GM21825 (cell line): ENCODE results near the gene COPS6.

Experiments used
- ATAC-seq: cut with Tn5 transposase; IDR thresholded peaks from one replicate; pipeline ENCODE4 v1.9.1; 2021; ENCODE audit warnings: mild to moderate bottlenecking, moderate library complexity; ENCODE audit not compliant: unreplicated experiment

The COPS6 gene

DNA sequence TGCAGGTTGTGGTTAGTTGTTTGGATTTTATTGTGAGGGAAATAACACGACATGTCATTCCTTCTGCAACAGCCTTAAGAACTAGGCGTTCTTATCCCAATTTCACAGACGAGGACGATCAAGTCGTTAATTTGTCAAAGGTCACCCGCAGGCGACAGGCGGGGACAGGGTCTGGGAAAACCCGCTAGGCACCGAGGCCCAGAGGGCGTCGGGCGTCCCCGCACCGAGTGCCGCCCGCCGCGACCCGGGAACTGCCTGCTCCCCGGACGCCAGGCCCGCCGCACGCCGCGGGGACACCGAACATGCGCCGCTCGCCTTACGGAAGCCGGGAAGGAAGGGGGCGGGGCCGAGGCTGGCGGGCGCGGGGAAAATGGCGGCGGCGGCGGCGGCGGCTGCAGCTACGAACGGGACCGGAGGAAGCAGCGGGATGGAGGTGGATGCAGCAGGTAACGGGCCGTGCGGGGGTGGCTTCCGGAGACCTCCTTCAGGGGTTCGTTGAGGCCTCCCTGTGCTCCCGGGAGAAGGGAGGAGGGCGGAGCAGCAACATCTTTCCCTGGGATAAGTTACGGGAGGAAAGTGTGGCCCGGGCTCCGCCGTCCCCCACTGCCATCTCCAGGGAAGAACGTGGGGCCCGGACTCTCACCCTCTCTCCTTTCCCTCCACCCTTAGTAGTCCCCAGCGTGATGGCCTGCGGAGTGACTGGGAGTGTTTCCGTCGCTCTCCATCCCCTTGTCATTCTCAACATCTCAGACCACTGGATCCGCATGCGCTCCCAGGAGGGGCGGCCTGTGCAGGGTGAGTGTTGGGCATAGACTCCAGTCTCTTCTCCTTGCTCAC lies at the start of gene COPS6:
COPS6 (plus strand) TSS at position 349 of the 837 bp plus-strand sequence; CDS start at position 371, 22 bp downstream.
- ATAC-seq = peak; percentile 62

DNA sequence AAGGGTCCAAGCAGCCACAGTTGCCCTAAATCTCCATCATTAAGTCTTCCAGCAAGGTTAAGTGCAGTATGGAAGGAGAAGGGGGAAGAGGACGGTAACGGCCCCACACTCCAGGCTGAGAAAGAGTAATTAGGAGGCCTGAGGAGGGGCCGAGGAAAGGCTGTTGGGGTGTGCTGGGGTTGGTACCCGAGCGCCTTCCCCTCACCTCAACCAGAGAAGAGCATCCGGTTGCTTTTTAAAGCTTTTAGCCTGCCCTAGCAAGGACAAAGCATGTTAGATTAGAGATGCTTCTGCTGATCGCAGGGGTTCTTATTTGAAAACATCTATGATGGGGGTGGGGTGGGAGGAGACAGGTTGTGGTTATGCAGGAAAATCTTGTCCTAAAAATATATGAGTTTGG lies 48.2 kb upstream of the COPS6 start:
- no peak for ATAC-seq

DNA sequence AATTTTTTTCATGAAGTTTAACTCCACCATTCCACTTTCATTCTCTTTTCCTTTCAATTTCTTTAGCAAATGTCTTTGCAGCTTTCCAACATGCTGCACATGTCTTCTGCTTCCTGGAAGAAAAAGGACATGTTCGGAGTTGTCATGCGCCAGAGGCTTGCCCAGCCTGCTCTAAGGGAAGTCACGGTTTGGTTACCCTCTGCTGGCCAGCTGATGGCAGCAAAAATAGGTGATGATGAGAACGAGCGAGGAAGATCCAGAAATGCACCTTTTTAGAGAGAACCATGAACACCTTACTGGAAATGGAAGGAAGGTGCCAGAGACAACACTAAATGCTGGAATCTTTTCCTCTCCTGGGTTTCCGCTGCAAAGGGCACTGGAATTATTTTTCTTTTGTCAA lies 44.1 kb upstream of the COPS6 start:
- no peak for ATAC-seq

DNA sequence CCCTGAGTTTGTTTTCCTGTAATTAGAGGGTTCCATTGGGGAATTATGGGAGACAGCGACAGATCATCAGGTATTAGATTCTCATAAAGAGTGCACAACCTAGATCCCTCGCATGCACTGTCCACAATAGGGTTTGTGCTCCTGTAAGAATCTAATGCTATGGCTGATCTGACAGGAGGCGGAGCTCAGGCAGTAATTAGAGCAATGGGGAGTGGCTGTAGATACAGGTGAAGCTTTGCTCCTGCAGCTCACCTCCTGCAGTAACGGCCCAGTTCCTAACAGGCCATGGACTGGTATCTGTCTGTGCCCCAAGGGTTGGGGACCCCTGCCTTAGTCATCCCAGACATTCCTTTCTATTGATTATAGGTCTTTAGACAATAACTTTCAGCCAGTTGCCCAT lies 40.1 kb upstream of the COPS6 start:
- no peak for ATAC-seq

DNA sequence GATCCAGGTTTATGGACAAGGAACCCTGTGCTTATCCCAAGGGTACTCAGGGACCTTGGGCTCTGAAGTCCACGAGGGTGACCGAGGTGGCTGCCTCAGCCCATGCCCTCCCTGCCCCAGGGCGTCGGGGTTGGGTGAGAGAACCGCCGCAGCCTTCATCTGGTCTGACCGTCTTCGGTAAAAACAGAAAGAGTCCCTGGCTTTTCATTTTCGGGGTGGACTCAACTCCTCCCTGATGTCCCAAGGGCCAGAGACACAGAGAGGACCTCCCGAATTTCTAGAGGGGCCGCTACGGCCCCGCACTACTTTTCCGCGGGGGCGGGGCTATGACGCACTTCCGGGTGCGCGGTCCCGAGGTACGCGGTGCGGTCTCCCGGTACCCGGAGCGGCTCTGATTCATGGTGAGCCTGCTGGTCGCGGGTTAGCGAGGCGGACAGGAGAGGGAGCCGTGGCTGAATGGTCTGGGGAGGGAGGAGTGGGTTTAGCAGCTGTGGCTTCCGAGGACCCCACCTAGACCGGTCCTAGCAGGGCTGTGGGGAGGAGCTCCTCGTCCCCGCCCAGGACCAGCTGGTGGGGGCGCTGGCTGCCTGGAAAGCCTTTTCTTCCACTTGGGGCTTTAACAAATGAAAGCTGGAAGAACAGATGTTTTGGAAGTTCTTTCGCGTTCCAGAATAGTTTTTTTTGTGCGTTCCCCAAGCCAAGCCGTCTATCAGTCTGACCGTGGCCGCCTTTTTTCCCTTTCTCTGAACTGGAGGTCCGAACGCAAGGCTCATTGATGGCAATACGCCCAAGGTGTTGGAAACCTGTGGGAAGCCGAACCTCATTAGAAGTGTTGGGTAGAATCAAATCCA lies 39.1 kb upstream of the COPS6 start, which contains the start of gene ZSCAN21:
ZSCAN21 (plus strand) TSS at position 334 of the 851 bp plus-strand sequence. CDS start 7,233 bp downstream, outside the sequence.
- peak; percentile 85 for ATAC-seq

DNA sequence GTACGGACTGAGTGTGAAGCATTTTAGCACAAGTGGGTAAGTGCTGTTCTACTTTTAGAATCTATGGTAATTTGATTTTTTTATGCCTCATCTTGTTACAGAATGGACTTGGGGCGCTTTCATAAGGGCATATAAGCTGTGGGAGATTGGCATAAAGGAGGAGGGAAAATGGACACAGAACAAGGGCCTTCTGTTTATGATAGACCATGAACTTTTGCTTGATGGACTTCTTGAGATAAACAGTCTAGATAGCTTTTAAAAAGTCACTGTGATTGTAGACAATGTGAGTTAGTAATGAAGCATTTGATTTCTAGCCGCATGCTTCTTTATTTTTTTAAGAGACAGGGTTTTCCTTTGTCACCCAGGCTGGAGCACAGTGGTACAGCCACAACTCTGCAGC lies 37.2 kb upstream of the COPS6 start:
- no peak for ATAC-seq

DNA sequence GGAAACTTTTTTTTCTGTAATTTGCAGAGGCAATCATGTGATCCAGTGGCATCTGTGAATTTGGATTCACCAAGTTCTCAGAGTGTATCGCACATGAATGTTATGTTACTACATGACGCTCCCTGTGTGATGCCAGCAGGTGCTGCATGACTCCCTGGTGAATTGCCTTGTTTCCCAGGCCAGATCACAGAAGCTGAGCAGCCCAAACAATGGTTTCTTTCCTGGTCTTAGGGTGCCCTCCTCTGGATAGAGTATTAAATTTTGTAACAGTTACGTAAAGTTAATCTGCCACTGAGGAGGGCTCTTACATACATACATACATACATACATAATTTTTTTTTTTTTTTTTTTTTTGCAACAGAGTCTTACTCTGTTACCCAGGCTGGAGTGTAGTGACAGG lies 35.6 kb upstream of the COPS6 start:
- ATAC-seq = no peak

DNA sequence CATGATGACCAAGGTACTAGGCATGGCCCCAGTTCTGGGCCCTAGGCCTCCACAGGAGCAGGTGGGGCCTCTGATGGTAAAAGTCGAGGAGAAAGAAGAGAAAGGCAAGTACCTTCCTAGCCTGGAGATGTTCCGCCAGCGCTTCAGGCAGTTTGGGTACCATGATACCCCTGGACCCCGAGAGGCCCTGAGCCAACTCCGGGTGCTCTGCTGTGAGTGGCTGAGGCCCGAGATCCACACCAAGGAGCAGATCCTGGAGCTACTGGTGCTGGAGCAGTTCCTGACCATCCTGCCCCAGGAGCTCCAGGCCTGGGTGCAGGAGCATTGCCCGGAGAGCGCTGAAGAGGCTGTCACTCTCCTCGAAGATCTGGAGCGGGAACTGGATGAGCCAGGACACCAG lies 31.8 kb upstream of the COPS6 start:
- no peak for ATAC-seq

DNA sequence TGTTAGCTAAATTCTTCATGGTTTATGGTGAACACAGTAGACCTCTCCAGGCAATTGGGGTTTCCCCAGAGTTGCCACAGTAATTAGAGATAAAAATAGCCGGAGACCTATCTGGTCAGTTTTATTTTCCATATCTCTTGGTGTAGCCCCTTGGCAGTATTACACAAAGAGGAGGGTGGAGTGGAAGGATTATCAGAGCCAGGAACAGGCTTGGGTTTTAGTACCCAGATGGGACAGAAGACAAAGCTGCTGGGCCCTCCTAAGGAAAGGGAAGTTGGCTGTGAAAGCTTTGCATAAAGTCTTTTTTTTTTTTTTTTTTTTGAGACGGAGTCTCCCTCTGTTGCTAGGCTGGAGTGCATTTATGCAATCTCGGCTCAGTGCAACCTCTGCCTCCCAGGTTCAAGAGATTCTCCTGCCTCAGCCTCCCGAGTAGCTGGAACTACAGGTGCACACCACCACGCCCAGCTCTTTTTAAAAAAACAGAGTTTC lies 29.5 kb upstream of the COPS6 start:
- no peak for ATAC-seq

DNA sequence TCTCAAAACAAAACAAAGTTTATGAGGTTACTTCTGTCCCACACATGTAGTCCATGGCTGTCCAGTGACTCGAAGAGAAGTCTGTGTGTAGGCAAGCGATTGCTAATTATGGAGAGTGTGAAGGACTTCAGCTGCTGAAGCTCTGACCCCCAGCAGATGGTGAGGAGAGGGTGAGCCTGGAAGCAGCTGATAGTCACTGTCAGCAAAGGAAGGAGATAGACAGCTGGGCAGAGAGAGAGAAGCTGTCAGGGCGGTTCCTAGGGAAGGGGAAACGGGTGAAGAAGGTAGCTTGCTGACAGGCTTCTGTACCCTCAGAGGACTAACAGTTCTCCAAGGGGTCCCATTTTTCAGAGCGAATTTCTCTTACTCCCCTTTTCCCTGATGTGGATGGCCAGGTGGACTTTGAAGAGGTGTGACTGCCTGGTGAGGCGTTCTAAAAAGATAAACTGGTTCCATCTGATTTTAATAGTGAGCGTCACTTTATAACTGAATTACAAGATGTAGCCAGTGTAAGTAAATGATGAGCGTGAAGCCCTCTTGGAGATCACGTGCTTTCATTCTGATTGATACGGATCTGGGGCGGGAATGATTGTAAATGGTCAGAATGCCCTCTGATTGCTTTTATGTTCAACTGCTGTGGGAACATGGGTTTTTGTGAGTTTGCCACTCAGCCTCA lies 27.1 kb upstream of the COPS6 start:
- ATAC-seq = no peak

DNA sequence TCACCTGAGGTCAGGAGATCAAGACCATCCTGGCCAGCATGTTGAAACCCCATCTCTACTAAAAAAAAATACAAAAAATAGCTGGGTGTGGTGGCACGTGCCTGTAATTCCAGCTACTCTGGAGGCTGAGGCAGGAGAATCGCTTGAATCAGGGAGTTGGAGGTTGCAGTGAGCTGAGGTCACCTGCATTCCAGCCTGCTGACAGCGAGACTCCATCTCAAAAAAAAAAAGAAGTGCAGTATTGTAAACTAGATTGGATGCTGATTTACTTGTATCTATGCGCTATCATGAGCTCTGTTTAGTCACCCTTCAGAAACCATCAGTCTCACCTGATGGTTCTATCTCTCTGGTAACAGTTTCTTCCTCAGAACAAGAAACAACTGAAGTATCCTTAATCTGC lies 25.4 kb upstream of the COPS6 start:
- no peak for ATAC-seq

DNA sequence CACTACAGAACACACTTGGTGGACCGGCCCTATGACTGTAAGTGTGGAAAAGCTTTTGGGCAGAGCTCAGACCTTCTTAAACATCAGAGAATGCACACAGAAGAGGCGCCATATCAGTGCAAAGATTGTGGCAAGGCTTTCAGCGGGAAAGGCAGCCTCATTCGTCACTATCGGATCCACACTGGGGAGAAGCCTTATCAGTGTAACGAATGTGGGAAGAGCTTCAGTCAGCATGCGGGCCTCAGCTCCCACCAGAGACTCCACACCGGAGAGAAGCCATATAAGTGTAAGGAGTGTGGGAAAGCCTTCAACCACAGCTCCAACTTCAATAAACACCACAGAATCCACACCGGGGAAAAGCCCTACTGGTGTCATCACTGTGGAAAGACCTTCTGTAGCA lies 24.6 kb upstream of the COPS6 start:
- no peak for ATAC-seq

DNA sequence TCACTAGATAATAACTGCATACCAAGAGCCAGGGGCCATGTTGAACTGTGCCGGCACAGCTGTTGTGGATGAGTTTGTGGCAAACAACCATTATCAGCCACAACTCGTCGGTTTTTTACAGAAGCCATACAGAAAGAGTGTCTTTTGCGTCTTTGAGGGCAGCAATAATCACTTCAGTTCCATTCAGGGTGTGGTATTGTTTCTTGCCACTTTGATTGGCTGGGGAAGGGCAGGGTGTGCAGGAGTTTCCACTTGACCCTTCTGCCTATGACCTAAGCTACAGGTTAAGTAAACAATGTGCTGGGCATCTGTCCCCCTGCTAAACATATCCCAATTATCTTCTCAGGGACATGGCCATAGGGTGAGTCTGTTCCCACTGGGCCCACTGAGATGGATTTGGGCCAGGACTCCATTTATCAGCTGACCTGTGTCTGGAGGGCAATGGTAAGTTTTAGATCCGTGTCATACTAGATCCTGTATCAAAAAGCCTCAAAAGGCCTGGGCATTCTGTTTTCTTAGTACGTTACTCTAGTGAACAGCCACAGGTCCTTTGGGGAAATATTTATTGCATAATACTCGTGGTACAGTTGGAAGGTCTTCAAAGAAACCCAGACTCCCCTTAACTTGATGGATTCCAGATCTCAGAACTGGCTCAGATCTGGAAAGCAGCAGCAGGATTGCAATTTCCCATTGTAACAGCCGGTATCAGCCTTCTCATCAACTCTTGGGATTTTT lies 23.1 kb upstream of the COPS6 start:
- no peak for ATAC-seq

DNA sequence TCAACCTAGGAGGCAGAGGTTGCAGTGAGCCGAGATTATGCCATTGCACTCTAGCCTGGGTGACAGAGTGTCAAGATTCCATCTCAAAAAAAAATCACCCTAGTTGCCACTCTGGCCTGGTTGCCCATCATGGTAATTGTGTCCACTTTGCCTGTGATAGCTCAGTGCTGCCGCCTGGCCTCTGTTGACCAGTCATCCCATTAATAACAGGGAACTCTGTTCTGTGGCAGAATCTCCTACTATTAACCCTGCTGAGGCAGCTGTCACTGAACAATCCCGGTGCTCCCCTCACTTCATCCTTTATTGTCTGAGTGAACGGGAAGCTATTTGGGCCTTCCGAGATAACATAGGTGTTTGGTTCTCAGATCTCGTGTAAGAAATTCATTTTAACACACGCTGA lies 21.8 kb upstream of the COPS6 start:
- no peak for ATAC-seq

DNA sequence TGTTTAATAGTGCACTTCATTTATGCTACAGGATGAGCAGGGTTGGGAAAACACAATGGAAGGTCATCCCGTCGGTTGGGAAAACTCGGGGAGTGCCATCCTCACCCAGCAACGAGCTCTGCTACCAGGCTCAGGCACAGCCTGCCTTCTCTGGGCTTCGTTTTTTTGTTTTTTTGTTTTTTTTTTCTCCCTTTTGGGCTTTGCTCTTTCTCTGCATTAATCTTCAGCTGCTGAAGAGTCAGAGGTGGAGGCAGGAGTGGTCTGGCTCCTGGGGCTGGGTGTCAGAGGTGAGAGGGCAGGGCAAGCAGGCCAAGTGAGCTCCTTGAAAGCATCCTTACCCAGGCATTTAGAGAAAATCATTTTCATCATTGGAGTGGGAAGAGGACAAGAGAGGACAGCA lies 18.8 kb upstream of the COPS6 start:
- ATAC-seq = no peak

DNA sequence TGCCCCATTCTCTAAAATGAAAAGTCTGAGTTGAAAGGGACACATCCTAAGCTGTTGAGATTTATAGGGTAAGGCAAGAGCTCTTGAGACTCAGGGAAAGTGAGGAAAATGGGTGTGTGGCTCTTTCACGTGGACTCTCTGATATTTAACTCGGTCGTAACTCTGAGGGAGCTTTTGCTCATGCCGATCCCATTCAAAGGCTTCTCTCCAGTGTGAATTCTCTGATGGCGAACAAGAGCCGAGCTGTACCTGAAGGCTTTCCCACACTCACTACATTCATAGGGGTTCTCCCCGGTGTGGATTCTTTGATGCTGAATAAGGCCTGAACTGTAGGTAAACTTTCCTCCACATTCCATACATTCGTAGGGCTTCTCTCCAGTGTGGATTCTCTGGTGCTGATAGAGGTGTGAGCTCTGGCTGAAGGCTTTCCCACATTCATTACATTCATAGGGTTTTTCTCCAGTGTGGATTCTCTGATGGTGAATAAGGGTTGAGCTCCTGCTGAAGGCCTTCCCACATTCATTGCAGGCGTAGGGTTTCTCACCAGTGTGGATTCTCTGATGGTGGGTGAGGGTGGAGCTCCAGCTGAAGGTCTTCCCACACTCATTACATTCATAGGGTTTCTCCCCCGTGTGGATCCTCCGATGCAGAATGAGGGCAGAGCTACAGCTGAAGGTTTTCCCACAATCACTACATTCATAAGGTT lies 17.6 kb upstream of the COPS6 start:
- ATAC-seq = no peak

DNA sequence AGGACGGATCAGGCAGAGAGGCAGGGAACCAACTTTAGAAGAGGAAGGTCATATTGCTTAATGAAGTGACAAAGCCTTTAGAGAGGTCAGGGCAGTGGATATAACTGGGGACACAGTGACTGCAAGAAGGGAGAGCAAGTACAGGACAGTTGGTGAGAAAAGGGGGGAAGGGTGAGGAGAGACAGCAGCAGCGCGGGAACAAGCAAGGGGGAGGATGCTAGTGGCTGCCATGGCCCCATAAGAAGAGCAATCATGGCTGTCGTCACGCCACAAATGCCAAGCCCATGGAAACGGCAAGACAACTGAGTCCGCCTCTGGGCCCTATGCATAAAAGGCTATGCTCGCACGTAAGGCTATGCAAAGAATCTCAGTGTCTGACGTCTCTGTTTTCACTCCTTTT lies 16.3 kb upstream of the COPS6 start:
- no peak for ATAC-seq

DNA sequence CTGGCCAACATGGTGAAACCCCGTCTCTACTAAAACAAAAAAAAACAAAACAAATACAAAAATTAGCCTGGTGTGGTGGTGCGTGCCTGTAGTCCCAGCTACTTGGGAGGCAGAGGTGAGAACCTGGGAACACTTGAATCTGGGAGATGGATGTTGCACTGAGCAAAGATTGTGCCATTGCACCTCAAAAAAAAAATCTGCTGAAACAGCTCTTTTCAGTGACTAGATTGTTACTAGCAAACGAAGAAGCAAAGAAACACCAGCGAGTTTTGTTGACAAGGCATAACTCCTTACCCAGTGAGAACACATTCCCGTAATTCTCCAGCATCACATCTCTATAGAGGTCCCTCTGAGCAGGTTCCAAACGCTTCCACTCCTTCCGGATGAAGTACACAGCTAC lies 13.9 kb upstream of the COPS6 start:
- no peak for ATAC-seq

DNA sequence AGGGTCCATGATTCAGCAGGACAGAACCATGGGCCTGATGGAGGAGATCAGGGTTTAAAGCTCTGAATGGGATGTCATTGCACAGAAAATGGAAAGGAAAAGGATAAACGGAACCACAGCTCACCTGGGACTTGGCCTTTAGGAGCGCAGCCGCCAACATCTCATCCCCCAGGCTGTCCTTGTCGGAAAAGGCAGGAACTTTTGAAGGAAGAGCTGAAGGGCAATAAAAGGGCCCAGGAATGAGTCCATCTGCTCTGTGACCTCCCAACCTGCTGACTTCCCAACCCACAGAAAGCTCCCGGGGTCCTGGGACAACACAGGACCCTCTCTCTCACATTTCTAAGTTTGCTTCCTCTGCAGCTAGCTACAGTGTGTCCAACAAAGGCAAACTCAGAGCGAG lies 13.4 kb upstream of the COPS6 start:
- no peak for ATAC-seq

DNA sequence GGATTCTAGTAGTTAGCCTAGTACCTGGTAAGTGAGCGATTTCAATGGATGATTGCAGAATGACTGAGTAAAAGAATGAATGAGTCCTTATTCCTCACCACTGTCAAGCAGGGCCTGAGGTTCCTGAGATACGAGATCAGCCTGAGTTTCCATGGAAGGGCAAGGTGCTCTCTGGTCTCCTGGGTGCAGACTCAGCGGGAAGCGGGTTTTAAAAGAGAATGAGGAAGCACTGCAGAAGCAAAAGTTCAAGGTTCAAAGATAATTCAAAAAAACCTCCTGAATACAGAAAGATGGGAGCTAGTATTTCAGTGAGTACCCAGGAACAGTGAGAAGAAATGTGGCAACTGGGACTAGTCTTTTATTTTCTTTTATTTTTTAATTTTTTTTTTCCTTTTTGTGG lies 11.6 kb upstream of the COPS6 start:
- ATAC-seq = no peak
